HEK293 (cell line): ENCODE measurements around the gene EBNA1BP2.

Experiments
- ZNF433 ChIP-seq: fragments of 450-650 bp; formaldehyde crosslinking; IDR thresholded peaks from 2 replicates; pipeline ENCODE4 v1.5.1; 2016; ENCODE audit warnings: missing biosample characterization, missing genetic modification characterization, low read depth
- ZNF843 ChIP-seq: fragments of 450-650 bp; formaldehyde crosslinking; IDR thresholded peaks from 2 replicates; pipeline ENCODE4 v1.5.1; 2016; ENCODE audit warnings: missing biosample characterization, missing genetic modification characterization
- TF ChIP-seq, protein P1 (sequence below): fragments of 450-650 bp; formaldehyde crosslinking; IDR thresholded peaks from 2 replicates; pipeline ENCODE4 v1.5.1; 2016; ENCODE audit warnings: missing biosample characterization, missing genetic modification characterization

DNA sequence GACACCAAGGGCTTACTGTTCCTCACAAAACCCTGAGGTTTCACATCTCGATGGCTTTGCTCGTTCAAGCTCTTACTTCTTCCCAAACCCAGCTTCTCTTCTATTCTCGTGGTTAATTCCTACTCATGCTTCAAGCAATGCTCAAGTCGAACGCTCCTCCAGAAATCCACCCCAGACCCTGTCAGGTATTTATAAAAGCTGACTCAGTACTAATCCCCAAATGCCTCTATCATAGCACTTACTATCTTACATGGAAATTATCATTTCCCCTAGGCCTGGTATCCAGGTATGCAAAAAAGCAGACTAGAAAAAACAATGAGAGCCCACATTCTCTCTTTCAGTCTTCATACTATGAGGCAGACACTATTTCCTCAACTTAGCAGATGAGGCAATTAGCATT, 6.3 kb downstream of the EBNA1BP2 start:
- TF ChIP-seq, protein P1, sequence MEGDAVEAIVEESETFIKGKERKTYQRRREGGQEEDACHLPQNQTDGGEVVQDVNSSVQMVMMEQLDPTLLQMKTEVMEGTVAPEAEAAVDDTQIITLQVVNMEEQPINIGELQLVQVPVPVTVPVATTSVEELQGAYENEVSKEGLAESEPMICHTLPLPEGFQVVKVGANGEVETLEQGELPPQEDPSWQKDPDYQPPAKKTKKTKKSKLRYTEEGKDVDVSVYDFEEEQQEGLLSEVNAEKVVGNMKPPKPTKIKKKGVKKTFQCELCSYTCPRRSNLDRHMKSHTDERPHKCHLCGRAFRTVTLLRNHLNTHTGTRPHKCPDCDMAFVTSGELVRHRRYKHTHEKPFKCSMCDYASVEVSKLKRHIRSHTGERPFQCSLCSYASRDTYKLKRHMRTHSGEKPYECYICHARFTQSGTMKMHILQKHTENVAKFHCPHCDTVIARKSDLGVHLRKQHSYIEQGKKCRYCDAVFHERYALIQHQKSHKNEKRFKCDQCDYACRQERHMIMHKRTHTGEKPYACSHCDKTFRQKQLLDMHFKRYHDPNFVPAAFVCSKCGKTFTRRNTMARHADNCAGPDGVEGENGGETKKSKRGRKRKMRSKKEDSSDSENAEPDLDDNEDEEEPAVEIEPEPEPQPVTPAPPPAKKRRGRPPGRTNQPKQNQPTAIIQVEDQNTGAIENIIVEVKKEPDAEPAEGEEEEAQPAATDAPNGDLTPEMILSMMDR (tag by site-specific recombination): no peak
- TF ChIP-seq ZNF433 (tag by site-specific recombination) (no peak), ZNF843 (no peak)
